ENCODE measurements around the gene GFRA3. TPM values are rescaled to one million over a fixed set of nuclear protein-coding genes. Genes with fewer than 3 reads are reported as not detected.

GFRA3 gene
- polyA plus RNA-seq, 1 experiment: not detected

GRCh38 chr5:138223532-138223931 is 50.9 kb downstream of the GFRA3 start:
- TF ChIP-seq, protein P1, sequence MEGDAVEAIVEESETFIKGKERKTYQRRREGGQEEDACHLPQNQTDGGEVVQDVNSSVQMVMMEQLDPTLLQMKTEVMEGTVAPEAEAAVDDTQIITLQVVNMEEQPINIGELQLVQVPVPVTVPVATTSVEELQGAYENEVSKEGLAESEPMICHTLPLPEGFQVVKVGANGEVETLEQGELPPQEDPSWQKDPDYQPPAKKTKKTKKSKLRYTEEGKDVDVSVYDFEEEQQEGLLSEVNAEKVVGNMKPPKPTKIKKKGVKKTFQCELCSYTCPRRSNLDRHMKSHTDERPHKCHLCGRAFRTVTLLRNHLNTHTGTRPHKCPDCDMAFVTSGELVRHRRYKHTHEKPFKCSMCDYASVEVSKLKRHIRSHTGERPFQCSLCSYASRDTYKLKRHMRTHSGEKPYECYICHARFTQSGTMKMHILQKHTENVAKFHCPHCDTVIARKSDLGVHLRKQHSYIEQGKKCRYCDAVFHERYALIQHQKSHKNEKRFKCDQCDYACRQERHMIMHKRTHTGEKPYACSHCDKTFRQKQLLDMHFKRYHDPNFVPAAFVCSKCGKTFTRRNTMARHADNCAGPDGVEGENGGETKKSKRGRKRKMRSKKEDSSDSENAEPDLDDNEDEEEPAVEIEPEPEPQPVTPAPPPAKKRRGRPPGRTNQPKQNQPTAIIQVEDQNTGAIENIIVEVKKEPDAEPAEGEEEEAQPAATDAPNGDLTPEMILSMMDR (IDR thresholded peaks at IDR 0.05; ENCODE audit: insufficient read depth, low read depth, low read length): no peak
- Histone ChIP-seq H3K36me3 (ENCODE audit: control insufficient read depth, insufficient read depth, low read length) (no peaks in the 10 kb centered on the region), H3K4me3 (ENCODE audit: low read depth, low read length) (no peak overlapping the region), H3K27me3 (ENCODE audit: control insufficient read depth, insufficient read depth, low read length) (no peaks in the 10 kb centered on the region)
- DNase-seq (ENCODE audit: low read depth): no peak
- CTCF ChIA-PET: interaction anchor here (0.7 to 4.0 kb wide), 12 partner anchors 10 to 197 kb away, joined by 3 to 39 read pairs (median 5); partner anchors contain the start of gene CDC23
- POLR2A ChIA-PET: no interaction called here

- TF ChIP-seq, protein P1 (IDR thresholded peaks at IDR 0.05; ENCODE audit: insufficient read depth, low read depth, low read length): no peak
- no peaks in the 10 kb centered on the region for H3K36me3 ChIP-seq (ENCODE audit: control insufficient read depth, insufficient read depth, low read length)
- no peak for DNase-seq (ENCODE audit: low read depth)
- H3K4me3 ChIP-seq (ENCODE audit: low read depth, low read length): no peak overlapping the region
- H3K27me3 ChIP-seq (ENCODE audit: control insufficient read depth, insufficient read depth, low read length): no peaks in the 10 kb centered on the region
- CTCF ChIA-PET: no interaction called here
- POLR2A ChIA-PET: no interaction called here
These were observed 57.6 kb downstream of the GFRA3 start for GRCh38 chr5:138216799-138217198.

DNA sequence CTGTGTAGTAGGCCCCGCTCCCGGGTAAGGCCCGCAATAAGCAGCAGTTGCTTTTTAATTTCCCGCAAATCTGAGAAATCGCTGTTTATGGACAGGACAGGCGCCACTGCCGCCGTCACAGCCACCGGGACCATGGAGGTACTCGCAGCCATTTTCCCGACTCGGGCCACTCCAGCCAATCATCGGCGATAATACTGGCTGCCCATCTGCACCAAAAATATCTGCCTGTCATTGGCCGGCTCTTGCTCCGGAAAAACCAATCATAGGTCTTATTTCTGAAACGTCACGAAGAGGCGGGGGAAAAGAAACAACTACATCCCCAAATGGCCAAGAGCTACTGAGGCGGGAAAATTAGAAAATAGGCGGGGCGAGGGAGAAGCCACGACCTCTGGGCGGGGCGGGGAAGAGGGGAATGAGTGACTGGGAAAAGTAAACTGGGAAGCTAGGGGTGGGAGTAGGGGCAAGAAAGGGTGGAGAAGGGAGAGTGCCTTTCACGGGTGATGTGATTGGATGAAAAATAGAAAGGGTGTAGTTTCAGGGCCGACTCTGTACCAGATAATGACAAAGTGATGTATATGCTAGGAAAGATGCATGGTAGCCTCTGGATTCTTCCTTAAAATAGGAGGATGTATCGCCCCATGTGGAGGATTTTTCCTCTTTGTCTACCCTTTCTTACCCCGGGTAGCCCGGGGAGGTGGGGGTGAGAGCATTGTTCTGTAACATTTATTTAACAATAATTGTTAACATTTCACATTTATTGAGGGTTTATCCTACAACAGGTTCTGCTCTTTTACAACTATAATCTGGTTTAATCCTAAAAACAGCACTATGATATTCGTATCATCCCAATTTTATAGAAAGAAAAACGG is 61.0 kb downstream of the GFRA3 start, which contains the start of gene CDC23:
Gene CDC23, minus strand, starts transcription at position 163 of the 869 bp plus-strand sequence. Its CDS starts 11 bp downstream, at position 152.
- H3K27me3 ChIP-seq (ENCODE audit: control insufficient read depth, insufficient read depth, low read length): no peaks in the 10 kb centered on the region
- peak within 1 kb of the TSS; percentile 96 for H3K4me3 ChIP-seq (ENCODE audit: low read depth, low read length)
- ChIA-PET CTCF (interaction anchor here (0.7 to 2.8 kb wide), 3 partner anchors 10 to 140 kb away, joined by 3 to 15 read pairs (median 3); no protein-coding TSS in a partner anchor), POLR2A (interaction anchor here (0.6 kb wide), 1 partner anchor 12 kb away, joined by 3 read pairs; no protein-coding TSS in a partner anchor)
- TF ChIP-seq, protein P1 (IDR thresholded peaks at IDR 0.05; ENCODE audit: insufficient read depth, low read depth, low read length): no peak
- DNase-seq (ENCODE audit: low read depth): peak; percentile 97
- peaks cover 3% of the 10 kb centered on the region for H3K36me3 ChIP-seq (ENCODE audit: control insufficient read depth, insufficient read depth, low read length)

- H3K4me3 ChIP-seq (ENCODE audit: low read depth, low read length): peak overlapping the region; percentile 96
- no peak for DNase-seq (ENCODE audit: low read depth)
- ChIA-PET CTCF (interaction anchor here (0.7 to 2.8 kb wide), 3 partner anchors 10 to 141 kb away, joined by 3 to 15 read pairs (median 3); no protein-coding TSS in a partner anchor), POLR2A (interaction anchor here (0.6 kb wide), 1 partner anchor 12 kb away, joined by 3 read pairs; no protein-coding TSS in a partner anchor)
- H3K36me3 ChIP-seq (ENCODE audit: control insufficient read depth, insufficient read depth, low read length): peaks cover 3% of the 10 kb centered on the region
- TF ChIP-seq, protein P1 (IDR thresholded peaks at IDR 0.05; ENCODE audit: insufficient read depth, low read depth, low read length): no peak
- no peaks in the 10 kb centered on the region for H3K27me3 ChIP-seq (ENCODE audit: control insufficient read depth, insufficient read depth, low read length)
These were observed 61.6 kb downstream of the GFRA3 start for GRCh38 chr5:138212828-138213160.

DNA sequence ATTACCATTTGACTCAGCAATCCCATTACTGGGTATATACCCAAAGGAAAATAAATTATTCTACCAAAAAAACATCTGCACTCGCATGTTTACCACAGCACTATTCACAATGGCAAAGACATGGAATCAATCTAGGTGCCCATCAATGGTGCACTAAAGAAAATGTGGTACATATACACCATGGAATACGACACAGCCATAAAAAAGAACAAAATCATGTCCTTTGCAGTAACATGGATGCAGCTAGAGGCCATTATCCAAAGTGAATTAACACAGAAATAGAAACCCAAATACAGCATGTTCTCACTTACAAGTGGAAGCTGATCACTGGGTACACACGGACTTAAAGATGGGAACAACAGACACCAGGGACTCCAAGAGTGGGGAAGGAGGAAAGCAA is 63.4 kb downstream of the GFRA3 start:
- TF ChIP-seq, protein P1 (IDR thresholded peaks at IDR 0.05; ENCODE audit: insufficient read depth, low read depth, low read length): no peak
- Histone ChIP-seq H3K27me3 (ENCODE audit: control insufficient read depth, insufficient read depth, low read length) (no peaks in the 10 kb centered on the region), H3K36me3 (ENCODE audit: control insufficient read depth, insufficient read depth, low read length) (peaks cover 3% of the 10 kb centered on the region), H3K4me3 (ENCODE audit: low read depth, low read length) (no peak overlapping the region)
- DNase-seq (ENCODE audit: low read depth): no peak
- ChIA-PET CTCF (no interaction called here), POLR2A (no interaction called here)
